ENCODE results near the gene SESN1. TPM values are rescaled to one million over a fixed set of nuclear protein-coding genes. Genes with fewer than 3 reads are reported as not detected.
"Not testable (repeated sequence)": the region's sequence is repeated elsewhere in the genome, so short reads cannot be mapped to it uniquely, and the experiment has no call there.

Gene SESN1
- total RNA-seq (2014; rRNA removed), result 29.6 and 30.4 TPM in 2 replicates
- polyA plus RNA-seq (2012), result 8.8 TPM

DNA sequence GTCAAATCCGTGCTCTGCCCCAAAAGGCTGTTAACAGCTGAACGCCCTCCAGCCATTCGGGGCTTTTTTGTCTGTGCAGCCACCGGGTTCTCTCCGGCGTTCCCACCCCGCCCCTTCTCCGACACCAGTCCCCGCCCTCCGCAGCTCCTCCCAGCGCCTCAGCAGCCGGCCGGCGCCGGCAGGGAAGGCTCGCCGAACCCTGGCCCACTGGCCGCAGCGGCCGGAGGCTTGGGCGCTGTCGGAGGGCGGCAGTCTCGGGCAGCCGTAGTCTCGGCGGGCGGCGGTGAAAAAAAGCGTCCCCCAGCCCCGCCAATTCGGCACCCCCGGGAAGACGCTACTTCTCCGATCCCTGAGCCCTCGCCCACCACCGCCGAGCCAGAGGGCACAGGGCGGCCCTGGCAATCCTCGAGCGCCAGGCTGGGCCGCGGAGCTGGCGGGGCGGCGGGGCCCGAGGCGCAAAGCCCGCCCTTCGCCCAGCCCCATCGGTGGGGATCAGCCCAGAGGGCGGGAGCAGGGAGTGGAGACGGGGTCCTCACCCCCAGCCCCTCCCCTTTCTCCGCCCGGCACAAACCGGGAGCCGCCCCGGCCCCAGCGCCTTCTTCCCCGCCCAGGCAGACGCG is at the start of gene SESN1:
Gene SESN1 (minus strand): TSS at position 431 of the 620 bp plus-strand sequence. CDS start 773 bp downstream, outside the sequence.
- peak; percentile 93 for DNase-seq (ENCODE audit: low read depth)

DNA sequence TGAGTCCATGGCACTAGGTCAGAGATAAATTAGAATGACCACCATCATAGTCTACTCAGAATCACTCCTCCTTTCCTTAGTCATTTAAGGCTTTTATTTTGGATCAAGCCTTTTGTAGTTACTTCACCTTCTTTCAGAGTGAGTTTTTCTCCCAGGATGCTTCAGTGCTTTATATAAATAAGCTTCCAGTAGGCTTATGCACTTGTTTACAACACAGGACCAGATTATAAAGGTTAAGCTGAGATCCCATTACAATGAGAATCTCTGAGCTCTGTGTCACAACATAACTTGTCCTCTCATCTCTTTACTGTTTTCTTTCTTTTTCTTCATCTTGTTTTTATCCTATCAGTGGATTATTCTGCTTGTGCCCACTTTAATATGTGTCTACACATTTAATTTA is 48.5 kb upstream of the SESN1 start:
- no peak for DNase-seq (ENCODE audit: low read depth)

DNA sequence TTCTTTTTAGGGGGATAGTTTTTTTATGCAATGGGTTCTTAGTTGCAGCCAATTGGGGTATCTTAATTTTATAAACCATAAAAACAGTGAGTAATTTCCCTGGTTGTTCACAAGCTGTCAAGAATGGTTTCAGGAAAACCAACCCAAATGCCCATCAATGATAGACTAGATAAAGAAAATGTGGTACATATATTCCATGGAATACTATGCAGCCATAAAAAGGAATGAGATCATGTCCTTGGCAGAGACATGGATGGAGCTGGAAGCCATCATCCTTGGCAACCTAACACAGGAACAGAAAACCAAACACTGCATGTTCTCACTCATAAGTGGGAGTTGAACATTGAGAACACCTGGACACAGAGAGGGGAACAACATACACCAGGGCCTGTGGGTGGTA is 47.4 kb upstream of the SESN1 start:
- DNase-seq (ENCODE audit: low read depth), result not testable (repeated sequence)

DNA sequence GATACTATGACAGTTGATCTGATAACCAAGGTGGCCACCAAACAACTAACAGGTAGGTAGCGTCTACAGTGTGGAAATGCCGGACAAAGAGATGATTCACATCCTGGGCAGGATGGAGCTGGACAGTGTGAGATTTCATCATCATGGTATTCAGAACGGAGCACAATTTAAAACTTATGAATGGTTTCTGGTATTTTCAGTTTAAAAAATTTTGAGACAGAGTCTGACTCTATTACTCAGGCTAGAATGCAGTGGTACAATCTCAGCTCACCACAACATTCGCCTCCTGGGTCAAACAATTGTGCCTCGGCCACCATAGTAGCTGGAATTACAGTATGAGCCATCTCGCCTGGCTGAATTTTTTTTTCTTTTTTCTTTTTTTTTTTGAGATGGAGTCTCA is 44.5 kb upstream of the SESN1 start:
- DNase-seq (ENCODE audit: low read depth), result peak; percentile 53

DNA sequence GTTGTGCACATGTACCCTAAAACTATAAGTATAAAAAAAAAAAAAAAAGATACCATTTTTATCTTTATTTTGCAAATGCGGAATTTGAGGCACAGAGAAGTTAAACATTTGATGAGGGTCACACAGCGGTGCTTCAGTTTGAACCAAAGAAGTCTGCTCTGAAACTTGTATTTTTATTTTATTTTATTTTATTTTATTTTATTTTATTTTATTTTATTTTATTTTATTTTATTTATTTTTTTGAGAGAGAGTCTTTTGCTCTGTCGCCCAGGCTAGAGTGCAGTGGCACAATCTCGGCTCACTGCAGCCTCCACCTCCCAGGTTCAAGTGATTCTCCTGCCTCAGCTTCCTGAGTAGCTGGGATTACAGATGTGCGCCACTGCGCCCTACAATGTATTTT is 41.9 kb upstream of the SESN1 start:
- not testable (repeated sequence) for DNase-seq (ENCODE audit: low read depth)

DNA sequence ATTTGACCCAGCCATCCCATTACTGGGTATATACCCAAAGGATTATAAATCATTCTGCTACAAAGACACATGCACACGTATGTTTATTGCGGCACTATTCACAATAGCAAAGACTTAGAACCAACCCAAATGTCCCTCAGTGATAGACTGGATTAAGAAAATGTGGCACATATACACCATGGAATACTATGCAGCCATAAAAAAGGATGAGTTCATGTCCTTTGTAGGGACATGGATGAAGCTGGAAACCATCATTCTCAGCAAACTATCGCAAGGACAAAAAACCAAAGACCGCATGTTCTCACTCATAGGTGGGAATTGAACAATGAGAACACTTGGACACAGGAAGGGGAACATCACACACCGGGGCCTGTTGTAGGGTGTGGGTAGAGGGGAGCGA is 41.4 kb upstream of the SESN1 start:
- DNase-seq (ENCODE audit: low read depth), result not testable (repeated sequence)

DNA sequence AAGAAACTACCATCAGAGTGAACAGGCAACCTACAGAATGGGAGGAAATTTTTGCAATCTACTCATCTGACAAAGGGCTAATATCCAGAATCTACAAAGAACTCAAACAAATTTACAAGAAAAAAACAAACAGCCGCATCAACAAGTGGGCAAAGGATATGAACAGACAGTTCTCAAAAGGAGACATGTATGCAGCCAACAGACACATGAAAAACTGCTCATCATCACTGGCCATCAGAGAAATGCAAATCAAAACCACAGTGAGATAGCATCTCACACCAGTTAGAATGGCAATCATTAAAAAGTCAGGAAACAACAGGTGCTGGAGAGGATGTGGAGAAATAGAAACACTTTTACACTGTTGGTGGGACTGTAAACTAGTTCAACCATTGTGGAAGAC is 41.0 kb upstream of the SESN1 start:
- DNase-seq (ENCODE audit: low read depth), result not testable (repeated sequence)

DNA sequence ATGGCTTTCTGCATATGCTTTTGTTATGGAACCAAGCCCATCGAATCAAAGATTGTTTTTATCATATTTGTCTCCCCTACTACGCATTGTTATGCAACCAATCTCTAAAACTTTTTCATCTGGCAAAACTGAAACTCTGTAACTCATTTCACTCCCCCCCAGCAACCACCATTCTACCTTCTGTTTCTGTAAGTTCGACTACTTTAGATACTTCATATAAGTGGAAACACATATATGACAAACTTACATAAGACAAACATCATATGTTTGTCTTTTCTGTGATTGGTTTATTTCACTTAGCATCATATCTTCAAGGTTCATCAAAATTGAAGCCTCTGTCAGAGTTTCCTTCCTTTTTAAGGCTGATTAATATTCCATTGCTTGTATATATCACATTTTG is 35.4 kb upstream of the SESN1 start:
- DNase-seq (ENCODE audit: low read depth), result no peak

DNA sequence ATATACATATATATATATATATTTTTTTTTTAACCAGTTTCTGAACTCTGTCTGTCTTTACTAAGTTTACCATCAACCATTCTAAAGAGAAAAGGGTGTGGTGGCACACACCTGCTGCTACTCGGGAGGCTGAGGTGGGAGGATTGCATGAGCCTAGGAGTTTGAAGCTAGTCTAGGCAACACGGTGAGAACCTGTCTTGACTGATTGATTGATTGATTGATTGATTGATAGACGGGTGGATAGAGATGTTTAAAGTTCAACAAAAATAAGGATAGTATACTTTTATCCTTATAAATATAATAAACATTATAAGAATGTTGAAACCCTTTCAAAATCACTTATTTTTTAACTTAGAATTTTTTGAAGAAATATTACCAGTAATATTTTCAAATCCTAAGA is 30.9 kb upstream of the SESN1 start:
- no peak for DNase-seq (ENCODE audit: low read depth)

DNA sequence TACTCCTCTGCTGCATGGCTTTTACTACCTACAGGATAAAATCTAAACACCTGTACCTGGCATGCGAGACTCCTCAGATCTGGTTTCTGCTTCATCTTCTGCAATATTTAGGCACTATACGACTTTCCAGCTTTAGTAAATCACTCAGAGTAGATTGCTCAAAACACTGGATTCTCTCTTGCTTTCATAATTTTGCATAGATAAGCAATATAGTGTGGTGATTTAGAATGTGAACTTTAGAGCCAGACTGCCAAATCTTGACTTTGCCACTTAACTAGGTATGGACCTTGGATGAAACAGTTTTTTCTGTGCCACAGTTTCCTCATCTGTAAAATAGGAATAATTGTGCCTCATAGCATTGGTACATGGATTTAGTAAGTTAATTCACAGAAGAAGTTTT is 29.6 kb upstream of the SESN1 start:
- no peak for DNase-seq (ENCODE audit: low read depth)

DNA sequence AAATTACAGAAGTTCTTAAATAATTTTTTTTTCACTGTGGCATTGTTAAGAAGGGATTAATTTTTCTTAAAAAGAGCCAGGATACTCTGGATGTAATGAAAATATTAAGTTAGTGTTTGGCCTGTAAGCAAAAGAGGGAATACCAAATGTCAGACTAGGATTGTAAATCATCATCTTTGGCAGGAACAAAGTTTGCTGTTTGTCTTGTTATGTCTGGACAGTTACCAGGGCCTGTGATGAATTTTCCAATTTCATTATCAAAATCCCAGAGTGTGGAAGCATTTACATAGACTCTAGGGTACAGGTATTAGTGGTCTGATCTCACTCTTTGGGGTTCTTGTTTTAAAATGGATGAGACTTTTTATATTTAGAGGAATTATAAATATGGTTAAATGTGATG is 26.8 kb upstream of the SESN1 start:
- peak; percentile 34 for DNase-seq (ENCODE audit: low read depth)

DNA sequence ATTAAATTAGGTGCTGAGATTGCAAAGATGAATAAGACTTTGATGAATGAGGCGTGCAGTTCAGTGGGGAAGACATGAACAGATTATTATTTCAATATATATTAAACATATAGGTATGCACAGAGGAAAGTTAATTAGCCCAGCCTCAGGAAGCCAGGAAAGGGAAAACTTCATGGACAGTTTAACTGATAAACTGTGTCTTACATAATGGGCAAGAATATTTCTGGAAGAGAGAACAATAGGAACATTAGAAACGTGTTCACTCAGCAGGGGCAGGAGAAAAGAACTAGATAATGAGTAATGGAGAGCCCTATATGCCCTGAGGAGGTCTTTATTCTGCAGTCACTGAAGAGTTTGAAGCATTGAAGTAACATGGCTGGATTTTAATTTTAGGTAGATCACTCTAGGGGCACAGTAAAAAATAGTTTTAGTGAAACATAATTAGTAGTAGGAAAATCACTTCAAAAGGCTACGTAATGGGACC is 24.3 kb upstream of the SESN1 start:
- no peak for DNase-seq (ENCODE audit: low read depth)

DNA sequence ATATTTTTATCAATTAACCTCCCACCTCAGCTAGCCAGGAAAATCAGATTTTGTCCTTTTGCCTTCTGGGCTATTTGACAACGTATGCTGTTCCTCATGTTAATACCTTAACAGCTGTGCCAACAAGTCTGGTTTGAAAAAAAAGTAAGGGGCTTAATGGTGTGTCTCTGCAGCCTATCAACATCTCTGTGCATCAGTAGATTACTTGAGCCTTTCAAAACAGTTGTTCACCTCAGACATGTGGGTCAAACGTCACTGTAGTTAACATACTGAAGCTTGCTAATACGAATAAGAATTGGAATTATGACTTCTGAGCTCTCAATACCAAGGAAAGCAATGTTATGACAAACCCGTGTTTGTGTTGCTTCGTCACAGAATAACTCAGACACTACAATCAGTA is 23.7 kb upstream of the SESN1 start:
- peak; percentile 77 for DNase-seq (ENCODE audit: low read depth)

DNA sequence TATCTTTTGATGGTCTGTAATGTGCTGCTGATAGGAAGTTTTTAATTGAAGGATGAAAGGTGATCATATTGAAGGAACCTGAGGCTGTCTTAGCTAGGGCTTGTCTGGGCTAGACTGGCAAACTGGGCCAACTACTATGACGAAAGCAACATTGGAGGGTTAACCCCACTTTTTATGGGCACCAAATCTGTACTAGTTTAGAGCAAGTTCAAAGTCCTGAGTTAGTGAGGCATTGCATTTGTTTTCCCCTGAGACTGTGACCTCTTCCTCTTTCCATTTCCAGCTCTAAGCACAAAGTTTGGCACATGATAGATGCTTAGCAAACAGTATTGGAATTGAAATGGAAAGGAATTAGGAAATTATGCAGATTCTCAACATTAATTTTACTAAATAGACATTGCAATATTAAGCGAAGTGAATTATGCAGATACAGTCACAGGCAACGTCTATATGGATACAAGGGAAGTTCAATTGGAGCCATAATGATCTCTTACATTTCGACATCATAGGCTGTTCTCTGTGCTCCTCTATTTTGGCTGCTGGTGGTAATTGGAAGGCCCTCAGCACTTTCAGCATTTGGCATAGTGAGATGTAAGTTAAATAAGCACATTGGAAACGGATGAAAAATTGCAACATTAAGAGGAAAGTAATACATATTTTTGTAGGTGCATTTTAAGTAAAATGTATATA is 22.8 kb upstream of the SESN1 start:
- peak; percentile 19 for DNase-seq (ENCODE audit: low read depth)

DNA sequence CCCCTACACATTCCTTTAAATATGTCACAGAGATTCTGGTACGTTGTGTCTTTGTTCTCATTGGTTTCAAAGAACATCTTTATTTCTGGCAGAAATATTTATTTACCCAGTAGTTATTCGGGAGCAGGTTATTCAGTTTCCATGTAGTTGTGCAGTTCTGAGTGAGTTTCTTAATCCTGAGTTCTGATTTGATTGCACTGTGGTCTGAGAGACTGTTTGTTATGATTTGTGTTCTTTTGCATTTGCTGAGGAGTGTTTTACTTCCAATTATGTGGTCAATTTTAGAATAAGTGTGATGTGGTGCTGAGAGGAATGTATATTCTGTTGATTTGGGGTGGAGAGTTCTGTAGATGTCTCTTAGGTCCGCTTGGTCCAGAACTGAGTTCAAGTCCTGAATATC is 18.0 kb upstream of the SESN1 start:
- not testable (repeated sequence) for DNase-seq (ENCODE audit: low read depth)

DNA sequence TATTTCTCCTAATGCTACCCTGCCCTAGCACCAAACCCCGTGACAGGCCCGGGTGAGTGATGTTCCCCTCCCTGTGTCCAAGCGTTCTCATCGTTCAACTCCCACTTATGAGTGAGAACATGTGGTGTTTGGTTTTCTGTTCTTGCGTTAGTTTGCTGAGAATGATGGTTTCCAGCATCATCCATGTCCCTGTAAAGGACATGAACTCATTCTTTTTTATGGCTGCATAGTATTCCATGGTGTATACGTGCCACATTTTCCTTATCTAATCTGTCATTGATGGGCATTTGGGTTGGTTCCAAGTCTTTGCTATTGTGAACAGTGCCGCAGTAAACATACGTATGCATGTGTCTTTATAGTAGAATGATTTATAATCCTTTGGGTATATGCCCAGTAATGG is 15.0 kb upstream of the SESN1 start:
- not testable (repeated sequence) for DNase-seq (ENCODE audit: low read depth)

DNA sequence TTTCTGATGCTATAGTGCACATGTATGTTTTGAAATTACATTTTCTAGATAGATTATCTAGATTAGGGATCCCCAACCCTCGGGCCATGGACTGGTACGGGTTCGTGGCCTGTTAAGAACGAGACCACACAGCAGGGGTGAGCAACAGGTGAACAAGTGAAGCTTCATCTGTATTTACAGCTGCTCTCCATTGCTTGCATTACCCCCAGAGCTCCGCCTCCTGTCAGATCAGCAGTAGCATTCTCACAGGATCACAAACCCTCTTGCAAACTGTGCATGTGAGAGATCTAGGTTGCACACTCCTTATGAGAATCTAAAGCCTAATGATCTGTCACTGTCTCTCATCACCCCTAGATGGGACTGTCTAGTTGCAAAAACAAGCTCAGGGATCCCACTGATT is 11.0 kb upstream of the SESN1 start:
- peak; percentile 49 for DNase-seq (ENCODE audit: low read depth)

DNA sequence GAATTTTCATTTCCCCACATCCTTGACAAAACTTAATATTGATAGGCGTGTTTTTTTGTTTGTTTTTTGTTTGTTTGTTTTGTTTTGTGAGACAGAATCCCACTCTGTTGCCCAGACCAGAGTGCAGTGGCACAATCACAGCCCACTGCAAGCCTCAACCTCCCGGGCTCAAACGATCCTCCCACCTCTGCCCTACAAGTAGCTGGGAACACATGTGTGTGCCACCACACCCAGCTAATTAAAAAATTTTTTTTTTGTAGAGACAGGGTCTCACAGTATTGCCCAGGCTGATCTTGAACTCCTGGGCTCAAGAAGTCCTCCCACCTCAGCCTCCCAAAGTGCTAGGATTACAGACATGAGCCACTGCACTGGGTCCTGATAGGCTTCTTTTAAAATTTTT is 9.9 kb upstream of the SESN1 start:
- DNase-seq (ENCODE audit: low read depth), result no peak

DNA sequence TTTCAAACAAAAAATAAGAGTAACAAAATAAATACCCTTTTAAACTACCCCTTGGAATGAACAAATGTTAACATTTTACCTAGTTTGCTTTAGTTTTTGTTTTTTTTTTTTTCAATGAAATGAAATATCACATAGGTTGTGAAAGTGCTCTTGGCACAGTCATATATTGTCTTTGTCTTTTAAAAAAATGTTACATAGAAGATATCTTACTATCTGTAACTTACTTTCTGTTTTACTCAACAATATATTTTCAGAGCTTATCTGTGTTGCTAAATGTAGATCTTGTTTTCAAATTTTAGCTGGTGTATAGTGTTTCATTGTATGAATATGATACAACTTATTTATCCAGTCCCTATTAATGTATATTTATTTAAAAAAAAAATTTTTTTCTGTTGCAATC is 9.3 kb upstream of the SESN1 start:
- no peak for DNase-seq (ENCODE audit: low read depth)

DNA sequence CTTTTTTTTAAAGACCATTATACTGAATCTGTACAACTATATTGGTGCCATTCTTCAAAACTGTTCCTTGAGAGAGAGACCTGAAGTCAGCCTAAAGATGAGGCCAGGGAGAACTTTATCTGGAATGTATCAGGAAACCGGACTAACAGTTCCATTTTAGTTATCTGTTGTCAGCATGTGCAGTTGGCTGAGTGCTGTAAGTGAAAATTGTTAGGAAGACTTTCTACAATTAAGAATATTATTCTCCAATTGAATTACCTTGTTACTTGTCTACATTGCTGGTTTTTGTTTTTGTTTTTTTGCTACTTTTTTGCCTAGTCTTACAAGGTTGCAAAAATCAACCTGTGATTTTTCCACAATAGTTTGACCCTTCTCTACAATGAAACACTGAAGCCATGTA is 8.1 kb upstream of the SESN1 start:
- no peak for DNase-seq (ENCODE audit: low read depth)

DNA sequence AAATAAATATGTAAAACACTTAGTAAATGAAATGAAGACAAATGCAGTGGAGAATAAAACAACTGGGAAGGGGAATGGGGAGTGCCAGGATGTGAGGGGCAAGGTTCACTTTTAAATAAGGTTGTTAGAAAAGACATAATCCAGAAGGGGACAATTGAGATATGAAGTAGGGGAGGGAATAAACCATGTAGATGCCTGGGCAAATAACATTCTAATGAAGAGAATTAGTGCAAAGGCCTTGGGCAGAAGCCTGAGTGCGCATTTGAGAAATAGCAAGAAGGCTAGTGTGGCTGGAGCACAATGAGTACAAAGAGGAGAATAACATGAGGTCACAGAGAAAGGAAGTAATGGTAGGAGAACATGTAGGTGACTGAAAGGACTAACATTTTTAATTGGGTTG is 3.0 kb upstream of the SESN1 start:
- no peak for DNase-seq (ENCODE audit: low read depth)

DNA sequence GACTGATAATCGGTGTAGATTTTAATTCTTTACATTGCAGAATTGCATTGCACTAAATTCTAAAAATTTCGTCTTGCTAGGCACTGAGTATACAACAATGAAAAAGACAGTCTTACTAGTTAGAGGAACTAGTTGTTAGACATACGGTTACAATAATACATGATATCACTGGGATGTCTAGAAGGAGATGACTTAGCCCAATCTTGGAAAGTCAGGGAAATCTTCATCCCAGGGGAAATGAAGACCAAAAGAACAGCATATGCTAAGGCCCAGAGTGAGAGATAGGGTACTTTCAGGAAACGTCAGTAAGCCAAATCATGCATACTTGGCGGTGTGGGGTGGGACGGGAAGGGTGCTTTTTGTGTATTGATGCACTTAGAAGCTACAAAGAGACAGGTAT is 1.6 kb upstream of the SESN1 start:
- peak; percentile 42 for DNase-seq (ENCODE audit: low read depth)

DNA sequence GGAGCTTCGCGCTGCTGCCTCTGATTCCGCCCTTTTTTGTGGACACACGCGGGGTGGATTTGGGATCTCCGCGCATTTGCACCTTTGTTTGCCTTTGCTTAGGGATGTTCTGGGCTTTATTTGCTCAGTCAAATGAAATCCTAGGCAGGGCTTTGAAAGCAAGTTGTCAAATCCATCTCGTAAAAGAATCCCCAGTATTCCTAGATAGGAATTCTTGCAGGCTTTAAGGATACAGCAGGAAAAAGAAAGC is 1.1 kb upstream of the SESN1 start:
- DNase-seq (ENCODE audit: low read depth), result no peak
